HG03432 (cell line): ENCODE measurements around the gene C1orf87.

ENCODE experiments used
- ATAC-seq: cut with Tn5 transposase; IDR thresholded peaks from one replicate; pipeline ENCODE4 v1.9.1; 2021; ENCODE audit warnings: mild to moderate bottlenecking, moderate library complexity; ENCODE audit not compliant: unreplicated experiment

C1orf87 gene, protein sequence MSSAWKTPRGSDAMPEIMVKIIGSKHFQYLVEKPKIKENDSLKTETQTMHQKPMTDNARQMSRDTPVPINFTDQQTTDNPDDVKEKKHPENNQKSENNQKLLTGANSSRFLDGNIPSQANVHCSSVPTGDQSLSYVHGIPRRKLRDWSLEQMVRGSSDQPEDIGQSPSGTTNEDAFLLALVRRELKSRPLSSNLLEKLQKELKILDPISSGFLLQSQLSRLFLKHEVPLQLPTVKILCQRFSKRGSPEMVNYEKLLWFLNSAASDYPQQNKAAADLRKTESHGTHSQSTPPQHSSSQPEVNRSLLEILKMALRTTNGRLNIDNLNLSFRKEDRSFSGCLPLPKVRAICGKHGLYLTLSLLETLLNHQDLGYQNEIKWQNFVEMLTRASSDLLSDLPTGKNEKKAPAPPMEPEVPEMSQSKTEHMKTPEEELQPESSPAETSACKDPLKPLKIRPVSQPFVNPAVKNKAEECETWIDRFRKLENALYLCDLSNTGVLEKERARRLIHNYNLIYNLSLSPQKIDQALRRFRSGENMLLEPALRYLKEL

DNA sequence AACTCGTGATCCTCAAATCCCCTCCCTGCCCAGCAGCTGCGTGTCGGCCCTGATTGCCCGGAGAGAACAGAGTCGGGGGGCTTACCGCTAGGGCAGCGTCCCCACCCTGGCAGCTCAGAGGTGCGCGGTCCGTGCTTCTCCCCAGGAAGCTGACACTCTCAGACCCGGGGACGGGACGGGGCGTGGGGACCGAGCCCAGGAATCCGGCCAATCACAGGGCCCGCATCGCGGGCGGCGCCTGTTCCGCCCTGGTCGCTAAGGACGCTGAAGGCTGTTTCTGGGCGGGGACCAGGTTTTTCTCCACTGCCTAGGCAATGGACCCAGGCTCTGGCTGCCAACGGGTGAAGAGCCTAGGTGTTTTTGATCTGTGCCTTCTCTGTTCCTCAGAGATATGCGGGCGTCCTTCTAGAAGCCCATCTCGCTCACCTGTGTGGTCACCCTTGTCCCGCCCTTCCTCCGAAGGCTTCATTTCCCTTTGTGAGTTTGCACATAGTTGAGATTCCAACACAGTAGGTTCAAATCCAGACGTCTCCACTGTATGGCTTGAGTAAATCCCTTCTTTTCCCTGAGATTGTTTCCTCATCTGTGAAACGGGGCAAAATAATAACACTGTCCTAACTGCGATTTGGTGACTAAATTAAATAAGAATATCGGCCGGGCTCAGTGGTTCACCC lies at the start of gene C1orf87:
C1orf87 (minus strand) TSS at position 166 of the 674 bp plus-strand sequence. CDS start 1,127 bp downstream, outside the sequence.
- no peak for ATAC-seq

DNA sequence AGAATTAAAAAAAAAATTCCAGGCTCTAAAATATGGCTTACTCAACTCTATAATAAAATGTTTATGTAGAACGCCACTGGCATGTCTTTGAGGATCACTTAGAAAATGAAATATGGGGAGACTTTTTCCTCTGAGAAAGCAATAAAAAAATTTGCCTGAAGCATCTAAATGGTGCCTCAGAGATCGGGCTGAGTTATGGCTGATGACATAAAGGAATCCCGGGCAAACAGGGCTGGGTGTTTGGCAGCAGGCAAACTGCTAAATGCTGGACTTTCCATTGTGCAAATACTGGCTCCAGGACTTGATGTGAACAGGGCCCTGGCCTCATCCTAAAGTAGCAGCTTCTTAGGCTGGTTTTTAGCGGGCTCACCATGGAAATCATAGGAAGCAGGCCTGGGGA lies 44.5 kb upstream of the C1orf87 start:
- no peak for ATAC-seq

DNA sequence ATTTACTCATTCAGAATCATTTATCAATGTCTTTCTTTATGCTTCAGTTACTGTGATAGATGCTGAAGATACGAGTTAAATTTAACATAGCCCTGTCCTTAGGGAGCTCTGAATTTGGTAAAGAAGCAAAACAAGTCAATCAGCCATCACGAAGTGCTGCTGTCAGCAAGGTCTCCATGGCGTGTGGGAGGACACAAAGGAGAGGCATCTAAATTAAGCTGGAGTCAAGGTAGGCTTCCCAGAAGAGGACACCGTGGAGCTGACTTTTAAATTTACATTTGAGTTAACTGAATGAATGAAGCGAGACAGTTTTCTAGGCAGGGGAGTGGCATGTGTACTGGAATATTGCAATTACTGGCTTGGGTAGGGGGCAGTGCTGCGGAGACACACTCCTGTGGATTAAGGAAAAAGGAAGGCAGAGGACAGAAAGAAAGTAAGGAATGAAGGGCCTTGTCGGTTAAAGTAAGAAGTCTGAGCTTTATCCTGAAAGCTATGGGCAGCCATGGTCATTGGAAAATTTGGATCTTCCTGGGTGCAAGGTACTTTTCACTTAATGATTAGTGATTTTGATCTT lies 41.3 kb upstream of the C1orf87 start:
- no peak for ATAC-seq

DNA sequence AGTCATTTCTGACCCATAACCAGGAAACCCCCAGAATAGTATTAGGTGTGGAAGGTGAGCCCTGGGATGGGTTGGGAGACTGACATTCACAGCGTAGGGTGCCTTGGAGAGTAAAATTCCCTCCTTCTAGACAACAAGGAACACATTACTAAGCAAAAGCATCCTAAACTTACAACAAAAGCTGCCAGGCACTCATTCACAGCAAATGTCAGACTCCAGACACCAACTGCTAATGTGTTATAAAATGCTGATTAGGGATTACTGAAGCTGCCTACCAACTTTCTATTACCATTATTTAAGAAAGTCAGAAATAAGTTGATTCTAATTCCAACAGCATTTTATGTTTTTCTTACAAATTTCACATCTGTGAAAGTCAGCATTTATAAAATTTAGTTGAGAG lies 40.0 kb upstream of the C1orf87 start:
- no peak for ATAC-seq

DNA sequence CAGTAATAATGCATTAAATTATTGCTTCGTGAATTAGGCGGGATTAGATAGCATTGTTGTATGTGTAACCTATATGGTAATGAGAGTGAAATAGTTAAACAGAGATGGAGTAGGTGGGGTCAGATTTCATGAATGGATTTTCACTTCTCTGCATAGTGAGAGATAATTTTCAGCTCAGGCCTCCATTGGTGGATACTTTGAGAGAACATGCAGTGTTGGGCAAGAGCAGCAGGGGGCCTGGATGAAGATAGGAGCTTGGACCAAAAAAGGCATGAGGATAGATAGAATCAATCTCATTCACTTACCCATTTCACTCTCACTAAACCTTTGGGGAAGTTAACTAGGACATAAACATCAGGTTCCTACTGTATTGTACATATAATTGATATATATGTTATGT lies 39.5 kb upstream of the C1orf87 start:
- no peak for ATAC-seq

DNA sequence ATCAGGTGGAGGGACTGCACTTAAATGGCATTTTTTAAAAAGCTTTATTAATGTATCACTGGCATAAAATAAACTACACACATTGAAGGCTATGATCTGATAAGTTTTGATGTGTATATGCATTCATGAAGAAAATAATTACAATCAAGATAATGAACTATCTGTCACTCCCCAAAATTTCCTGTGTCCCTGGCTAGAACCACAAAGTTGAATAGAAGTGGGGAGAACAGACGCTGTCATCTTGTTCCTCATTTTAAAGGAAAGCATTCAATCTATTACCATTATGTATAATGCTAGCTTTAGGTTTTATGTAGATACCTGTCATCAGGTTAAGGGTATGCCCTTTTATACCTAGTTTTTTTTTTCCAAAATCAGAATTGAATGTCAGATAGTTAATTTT lies 38.1 kb upstream of the C1orf87 start:
- no peak for ATAC-seq

DNA sequence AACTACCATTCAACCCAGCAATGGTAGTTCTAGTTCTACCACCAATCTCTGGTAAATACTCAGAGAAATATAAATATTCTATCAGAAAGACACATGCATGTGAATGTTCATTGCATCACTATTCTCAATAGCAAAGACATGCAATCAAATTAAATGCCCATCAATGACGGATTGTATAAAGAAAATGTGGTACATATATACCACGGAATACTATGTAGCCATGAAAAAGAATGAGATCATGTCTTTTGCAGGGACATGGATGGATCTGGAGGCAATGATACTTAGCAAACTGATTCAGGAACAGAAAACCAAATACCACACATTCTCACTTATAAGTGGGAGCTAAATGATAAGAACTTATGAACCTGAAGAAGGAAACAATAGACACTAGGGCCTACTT lies 37.5 kb upstream of the C1orf87 start:
- no peak for ATAC-seq

DNA sequence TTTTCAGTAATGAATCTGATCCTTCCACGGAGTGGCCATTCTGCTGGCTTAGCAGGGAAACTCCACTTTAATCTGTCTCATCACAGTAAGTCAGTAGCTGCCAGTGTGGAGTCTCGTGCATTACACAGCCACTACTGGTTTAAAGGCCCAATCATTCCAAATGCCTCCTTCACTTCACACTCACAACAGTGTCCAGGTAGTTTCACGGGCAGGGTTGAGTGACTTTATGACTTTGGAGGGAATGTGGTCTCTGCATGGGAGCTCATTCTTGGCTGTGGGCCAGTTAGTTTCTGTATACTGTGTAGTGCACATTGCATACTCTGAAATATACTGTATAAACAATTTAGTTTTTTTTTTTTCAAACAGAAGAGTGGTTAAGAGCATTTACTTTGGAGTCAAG lies 34.6 kb upstream of the C1orf87 start:
- ATAC-seq: no peak

DNA sequence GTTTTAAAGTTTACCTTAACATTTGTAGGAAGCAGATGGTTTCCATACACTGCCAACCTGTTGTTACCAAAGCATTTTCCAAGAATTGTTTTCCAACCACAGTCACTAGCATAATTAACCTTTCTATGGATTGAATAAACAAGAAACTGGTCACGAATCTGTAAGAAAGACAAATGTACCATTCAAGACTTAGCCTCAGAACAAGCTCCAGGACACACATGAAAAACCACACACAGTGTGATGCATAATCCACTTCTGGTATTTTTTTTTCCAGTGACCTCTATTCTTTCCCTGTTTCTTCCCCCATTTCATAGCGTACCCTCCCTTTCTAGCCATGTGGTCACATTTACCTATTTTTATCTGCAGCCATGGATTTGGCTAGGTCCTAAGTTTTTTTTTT lies 29.6 kb upstream of the C1orf87 start:
- no peak for ATAC-seq

DNA sequence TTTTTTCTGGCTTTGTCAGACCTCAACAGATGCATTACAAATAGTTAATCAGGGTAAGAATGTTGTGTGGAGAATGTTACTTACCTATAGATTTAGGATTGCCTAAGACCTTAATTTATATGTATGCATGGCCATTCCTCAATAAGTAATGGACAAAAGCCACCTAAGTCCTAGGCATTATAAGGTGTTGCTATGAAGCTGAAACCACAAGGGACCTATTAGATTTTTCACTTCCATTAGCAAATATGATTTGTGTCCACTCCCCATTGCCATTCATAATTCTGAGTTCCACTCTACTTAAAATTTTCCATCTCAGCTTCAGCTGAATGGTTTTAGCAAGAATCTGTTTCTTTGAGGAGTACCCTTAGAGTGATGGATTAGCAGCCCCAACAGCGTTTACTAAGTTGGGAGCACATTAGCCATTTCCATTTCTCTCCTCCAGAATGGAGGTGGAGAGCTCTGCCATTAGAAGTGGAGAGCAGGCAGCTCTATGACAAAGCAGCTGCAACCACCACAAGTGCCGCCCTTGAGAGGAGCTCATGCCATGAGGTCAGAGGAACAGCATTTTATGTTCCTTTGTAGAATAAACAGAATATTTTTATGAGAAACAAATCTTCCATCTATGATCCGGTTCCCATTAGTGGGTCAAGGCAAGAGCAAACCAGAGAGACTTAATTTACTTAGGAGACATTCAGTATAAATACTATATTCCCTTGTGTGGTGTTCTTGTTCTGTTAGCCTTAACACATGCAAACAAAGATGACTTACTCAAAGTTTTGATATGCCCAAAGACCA lies 28.9 kb upstream of the C1orf87 start:
- ATAC-seq: no peak

DNA sequence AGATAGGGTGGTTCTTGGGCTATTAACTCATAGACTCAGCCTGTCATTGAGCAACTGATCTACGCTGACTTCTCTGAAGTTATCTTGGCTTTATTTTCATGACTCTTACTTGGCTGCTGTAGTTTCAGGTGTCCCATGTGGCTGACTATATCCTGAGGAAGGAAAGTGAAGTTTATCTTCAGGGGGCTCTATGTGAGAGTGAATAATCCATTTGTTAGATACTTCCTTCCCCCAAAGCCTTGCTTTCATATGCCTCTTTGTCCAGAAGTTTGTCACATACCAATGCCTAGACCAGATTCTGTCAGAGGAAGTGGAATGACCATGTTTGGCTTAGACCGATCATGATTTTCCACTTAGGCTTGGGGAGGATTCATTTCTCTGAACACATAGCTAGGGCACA lies 27.9 kb upstream of the C1orf87 start:
- ATAC-seq: no peak

DNA sequence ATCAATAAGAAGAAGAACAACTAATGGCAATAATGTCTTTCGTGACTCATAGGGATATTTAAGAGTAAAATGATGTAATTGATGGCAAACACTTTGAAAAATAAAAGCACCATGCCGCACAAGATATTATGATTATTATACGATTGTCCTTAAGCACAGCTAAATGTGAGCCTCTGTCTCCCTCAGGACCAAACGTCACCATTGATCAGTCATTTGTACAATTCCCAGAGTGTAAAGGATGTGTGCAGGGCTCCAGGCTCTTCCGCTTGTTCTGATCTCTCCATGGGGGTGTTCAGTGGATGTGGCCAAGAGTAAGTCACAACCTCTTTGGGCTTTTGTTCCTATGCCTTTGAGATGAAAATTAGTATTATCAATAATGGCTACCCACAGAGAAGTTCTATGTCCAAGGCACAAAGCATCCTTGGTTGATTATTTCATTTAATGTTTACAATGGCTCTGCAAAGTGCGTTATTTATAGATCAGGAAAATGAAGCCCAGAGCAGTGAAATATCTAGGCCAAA lies 17.7 kb upstream of the C1orf87 start:
- ATAC-seq: no peak

DNA sequence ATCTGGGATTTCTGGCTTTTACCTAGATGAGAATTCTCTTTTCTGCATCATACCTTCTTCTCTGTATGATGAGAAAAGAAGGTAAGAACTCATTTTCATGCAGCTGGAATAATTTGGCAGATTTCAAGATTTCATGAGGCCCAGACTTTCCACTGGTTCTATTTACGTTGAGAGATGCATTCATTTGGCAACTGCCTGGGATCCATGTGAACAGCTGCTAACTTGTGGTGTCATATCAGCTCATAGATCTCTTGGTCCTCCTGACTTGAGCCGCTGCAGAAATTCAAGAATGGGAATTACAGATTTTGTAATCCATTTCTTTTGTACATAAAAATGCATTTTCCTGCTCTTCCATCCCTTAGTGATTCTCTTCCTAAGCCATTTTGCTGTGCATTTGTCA lies 17.1 kb upstream of the C1orf87 start:
- ATAC-seq: no peak

DNA sequence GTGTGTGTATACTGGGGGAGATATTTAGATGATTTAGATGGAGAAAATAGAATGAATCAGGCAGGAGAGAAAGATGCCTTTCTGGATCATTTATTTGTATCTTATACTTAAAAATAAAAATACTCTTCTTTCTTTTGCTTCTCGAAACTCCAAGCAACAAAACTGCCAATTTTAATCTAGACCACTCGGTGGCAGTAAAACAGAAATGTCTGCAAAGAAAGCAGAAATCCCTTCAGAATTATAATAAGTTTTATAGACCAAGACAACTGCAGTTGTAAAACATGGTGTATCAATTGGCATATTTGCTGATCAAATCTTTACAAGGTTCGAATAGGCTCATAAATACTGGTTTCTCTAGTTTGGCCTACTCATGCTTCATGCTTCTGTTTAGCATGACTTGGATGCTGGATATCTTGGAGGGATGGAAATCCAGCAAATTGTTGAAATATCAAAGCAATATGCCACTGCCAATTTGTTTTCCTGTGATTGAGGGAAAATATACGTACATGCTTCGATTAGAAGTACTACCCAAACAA lies 15.1 kb upstream of the C1orf87 start:
- no peak for ATAC-seq

DNA sequence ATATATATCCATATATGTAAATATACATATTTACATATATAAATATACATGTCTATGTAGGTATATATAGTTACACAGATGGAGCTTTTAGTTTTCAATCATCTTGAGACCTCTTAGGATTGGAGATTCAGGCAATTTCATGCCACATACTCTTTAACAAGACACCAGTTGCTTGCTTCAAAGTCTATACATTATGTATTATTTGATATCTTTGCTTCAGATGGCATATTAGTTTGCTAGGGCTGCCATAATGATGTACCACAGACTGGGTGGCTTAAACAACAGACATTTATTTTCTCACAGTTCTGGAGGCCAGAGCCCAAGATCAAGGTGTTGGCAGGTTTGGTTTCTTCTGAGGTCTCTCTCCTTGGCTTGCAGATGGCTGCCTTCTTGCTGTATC lies 14.1 kb upstream of the C1orf87 start:
- no peak for ATAC-seq

DNA sequence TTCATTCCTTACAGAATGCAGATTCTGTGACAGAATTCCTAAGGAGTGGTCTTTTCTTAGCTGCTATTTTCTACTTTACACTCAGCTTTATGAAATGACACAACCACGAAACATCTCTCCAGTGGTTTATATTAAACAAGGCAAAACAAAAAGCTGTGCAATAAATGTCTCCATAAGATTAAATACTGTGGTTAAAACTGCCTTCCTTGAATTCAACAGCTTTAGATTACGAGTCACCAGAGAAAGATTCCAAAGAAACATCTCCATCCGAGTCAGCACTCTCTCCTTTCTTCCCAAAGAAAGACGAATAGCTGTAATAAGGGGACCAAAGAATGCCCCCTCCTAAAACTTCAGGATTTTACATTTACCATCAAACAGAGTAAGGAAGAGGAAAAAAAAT lies 4.6 kb upstream of the C1orf87 start:
- no peak for ATAC-seq

DNA sequence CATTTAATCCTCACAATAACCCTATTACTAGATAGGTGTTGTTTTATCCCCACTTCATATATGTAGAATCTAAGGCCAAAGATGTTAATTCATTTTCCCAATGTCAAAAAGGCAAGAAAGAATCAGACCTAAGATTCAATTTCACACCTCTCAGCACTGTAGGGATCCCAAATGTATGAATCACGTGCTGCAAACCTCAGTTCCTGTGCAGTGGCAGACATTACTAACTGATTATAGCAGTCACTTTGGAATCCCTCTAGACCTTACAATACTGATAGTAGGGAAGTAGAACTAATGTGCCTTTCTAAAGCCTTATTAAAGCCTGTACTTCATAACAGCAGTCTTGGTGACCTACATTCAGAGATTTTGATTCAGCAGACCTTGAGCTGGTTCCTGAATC lies 2.3 kb downstream of the C1orf87 start:
- ATAC-seq: no peak

DNA sequence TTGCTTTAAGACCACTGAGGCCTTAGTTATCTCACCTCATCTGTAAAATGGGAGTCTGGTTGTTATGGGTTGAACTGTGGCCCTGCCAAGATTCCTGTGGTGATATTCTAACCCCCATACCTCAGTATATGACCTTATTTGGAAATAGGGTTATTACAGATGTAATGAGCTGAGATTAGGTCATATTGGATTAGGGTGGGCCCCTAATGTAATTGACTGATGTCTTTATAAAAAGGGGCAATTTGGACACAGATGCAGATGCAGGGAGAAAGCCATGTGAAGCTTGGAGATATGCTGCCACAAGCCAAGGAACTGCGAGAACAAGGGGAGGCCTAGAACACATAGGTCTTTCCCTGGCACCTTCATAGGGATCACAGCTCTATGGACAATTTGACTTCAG lies 3.9 kb downstream of the C1orf87 start:
- no peak for ATAC-seq

DNA sequence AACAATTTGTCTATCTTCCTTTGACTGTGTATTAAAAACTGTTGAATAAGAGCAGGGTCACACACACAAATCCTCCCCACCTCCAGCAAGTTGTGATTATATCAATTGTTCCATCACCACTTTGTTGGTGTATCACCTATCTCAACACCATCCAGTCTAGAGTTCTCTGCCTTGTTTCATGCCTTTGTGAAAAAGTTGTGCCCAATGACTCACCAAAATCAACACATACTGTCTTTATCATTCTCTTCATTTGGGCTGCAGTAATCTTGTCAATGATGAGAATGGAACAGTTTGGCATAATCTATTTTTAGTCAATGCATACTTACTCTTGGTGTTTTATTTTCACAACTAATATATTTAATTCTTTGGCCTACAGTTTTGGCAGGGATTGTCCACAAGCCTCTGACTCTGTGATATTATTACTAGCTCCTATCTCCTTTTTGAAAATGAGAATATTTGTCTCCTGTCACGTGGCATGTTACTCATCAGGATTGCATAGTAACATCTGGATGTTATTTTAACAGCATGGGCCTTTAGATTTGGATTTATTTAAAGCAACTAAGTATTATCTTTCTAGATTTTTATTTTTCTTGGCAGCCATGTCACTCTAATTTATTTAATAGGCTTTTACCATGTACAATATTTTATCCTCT lies 5.1 kb downstream of the C1orf87 start:
- no peak for ATAC-seq

DNA sequence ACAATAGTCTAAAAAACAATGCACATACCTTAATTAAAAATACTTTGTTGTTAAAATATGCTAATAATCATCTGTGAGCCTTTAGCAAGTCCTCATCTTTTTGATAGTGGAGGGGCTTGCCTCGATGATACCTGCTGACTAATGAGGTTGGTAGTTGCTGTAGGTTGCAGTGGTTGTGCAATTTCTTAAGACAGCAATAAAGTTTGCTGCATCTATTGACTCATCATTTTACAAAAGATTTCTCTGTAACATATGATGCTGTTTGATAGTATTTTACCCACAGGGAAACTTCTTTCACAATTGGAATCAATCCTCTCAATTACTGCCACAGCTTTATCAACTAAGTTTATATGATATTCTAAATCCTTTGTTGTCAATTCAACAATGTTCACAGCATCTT lies 7.6 kb downstream of the C1orf87 start:
- no peak for ATAC-seq
